Upper lobe of right lung (tissue), 1 donor: ENCODE results near the gene FBXO2. TPM values are rescaled to one million over a fixed set of nuclear protein-coding genes. Genes with fewer than 3 reads are reported as not detected.

Experiments used
- ATAC-seq: fragments of 200-7000 bp; cut with Tn5 transposase; one replicate; pipeline ENCODE4 v1.9.1; 2020; ENCODE audit warnings: mild to moderate bottlenecking, moderate library complexity
- DNase-seq: peaks from one replicate; pipeline ENCODE4 v3.0.0-alpha.2; 2020
- H3K27ac ChIP-seq: fragments of 200-600 bp; one replicate; pipeline ENCODE4 v1.8.0; 2022
- H3K27me3 ChIP-seq: fragments of 200-600 bp; one replicate; pipeline ENCODE4 v1.8.0; 2022; ENCODE audit warnings: mild to moderate bottlenecking
- H3K36me3 ChIP-seq: fragments of 200-600 bp; one replicate; pipeline ENCODE4 v1.8.0; 2022
- H3K4me1 ChIP-seq: fragments of 200-600 bp; one replicate; pipeline ENCODE4 v1.8.0; 2022
- H3K4me3 ChIP-seq: fragments of 200-600 bp; one replicate; pipeline ENCODE4 v1.8.0; 2022; ENCODE audit warnings: mild to moderate bottlenecking
- H3K9me3 ChIP-seq: fragments of 200-600 bp; one replicate; pipeline ENCODE4 v1.8.0; 2022
- CTCF ChIP-seq: fragments of 200-600 bp; IDR thresholded peaks from one replicate; pipeline ENCODE4 v1.8.0; 2022; ENCODE audit warnings: antibody characterized with exemption
- intact Hi-C: fragments of 100-400 bp; cut with DNase I; formaldehyde crosslinking; loops from one replicate; pipeline ENCODE4 v1.11.0; 2022
- total RNA-seq: library from RNA; stranded (reverse); fragmentation: NEBNext Ultra II Directional; extraction: Animal tissue kit (Norgen Biotek cat#: 25700); gene quantifications from one replicate; pipeline ENCODE4 v1.2.1, GENCODE V29; 2021
- donor health status: DM: no; HTN: yes; CAD: no; lungs with severe emphysema.

FBXO2 gene
- total RNA-seq, 1 donor from 2014 or later, result 11.2 TPM

DNA sequence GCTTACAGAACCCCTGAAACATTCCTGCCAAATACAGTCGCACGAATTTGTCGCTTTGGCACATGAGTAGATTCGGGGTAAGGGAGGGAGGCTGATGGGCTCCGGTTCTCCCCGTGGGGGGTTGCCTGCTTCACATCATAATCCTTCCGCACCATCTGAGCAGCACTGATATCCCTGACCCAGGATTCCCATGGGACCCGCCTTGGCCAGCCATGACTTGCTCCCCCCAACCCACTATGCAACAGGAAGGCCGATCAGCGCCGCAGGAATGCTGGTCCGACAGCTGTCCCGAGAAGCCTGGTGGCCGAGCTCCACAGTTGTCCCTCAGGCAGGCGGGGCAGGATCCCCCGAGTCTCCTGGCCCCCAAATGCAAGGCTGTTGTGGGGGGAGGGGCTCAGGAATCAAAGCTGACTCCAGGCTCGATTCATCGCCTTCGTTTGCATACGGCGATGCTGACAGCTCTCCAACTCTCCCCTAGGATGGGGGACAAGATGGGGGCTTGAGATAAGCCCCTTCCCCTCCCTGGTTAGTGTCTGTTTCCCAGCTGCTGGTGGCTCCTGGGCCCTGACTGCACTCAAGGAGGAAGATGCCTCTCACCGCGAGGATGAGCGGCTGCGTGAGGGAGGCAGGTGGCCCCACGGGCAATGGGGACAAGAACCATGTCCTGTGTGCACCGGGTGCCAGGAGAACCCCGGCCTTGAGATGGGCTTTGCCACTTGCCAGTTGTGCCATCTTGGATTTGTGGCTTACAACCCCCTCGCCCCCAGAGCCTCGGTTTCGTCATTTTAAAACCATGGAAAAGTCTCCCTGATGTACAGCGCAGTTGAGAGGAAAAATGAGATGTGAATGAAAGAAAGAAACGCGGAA lies 46.6 kb upstream of the FBXO2 start:
- H3K9me3 ChIP-seq, result no peaks in the 10 kb centered on the region
- H3K4me1 ChIP-seq, result no peaks in the 10 kb centered on the region
- H3K27me3 ChIP-seq, result peaks cover 33% of the 10 kb centered on the region
- H3K4me3 ChIP-seq, result no peak overlapping the region
- TF ChIP-seq CTCF, result no peak
- ATAC-seq (no peak), DNase-seq (no peak)
- no peaks in the 10 kb centered on the region for H3K36me3 ChIP-seq
- no peak overlapping the region for H3K27ac ChIP-seq
- intact Hi-C loops, result no loop called here

DNA sequence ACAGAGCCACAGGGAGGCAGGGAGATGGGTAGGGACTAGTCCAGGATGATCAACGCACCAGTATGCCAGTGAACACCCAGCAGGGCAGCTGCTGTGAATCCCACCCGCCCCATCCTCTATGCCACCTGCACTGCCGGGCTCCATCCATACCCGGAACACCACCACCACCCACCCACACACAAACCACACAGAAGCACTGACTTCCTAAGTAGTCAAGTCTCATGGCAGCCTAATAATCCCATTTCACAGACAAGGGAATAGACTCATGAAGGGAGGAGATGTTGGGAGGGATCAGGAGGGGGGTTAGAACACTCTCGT lies 43.6 kb upstream of the FBXO2 start:
- Histone ChIP-seq H3K36me3 (no peaks in the 10 kb centered on the region), H3K4me1 (peaks cover 2% of the 10 kb centered on the region), H3K9me3 (no peaks in the 10 kb centered on the region), H3K27ac (no peak overlapping the region), H3K27me3 (peaks cover 30% of the 10 kb centered on the region), H3K4me3 (no peak overlapping the region)
- no peak for ATAC-seq
- DNase-seq, result no peak
- intact Hi-C loops, result no loop called here
- TF ChIP-seq CTCF, result no peak

DNA sequence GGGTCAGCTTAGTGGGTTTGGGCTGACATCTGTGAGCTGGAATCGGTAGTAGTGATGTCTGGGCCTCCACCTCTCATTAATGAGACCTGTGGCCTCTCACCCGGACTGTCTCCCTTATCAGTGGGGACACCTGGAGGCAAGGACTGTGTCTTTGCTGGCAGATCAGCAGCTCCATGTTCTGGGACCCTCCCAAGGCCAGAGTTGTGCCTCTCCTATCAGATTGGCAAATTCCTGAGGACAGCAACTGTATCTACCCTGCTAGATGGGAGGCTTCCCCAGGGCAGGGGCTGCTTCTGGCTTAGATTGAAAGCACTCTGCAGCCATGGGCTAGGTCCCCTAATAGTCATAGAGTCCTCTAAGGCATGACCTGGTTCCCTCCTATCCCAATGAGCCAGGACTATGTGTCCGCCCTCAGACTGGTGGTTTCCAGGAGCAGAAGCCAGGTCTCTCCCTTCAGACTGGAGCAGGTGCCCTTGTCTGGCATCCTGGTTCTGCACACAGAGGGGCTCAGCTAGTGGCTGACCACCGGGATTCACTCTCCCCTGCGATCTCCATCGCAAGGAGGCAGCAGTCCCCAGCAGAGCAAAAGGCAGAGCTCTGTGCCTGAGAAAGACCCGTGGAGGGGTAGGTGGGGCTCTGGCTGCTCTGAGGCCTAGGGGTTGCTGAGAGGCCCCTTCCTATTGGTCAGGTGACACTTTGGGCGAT lies 43.1 kb upstream of the FBXO2 start:
- no peak for ATAC-seq
- H3K27ac ChIP-seq, result no peak overlapping the region

GRCh38 chr1:11695861-11696260 lies 41.6 kb upstream of the FBXO2 start:
- TF ChIP-seq CTCF, result no peak
- H3K4me1 ChIP-seq, result peaks cover 5% of the 10 kb centered on the region
- no peak overlapping the region for H3K4me3 ChIP-seq
- ATAC-seq, result no peak
- no peaks in the 10 kb centered on the region for H3K9me3 ChIP-seq
- no peak for DNase-seq
- no peaks in the 10 kb centered on the region for H3K36me3 ChIP-seq
- H3K27ac ChIP-seq, result no peak overlapping the region
- intact Hi-C loops, result no loop called here
- peaks cover 44% of the 10 kb centered on the region for H3K27me3 ChIP-seq

More for the DNA sequence above, 43.1 kb upstream of the FBXO2 start:
- Histone ChIP-seq H3K27me3 (peaks cover 35% of the 10 kb centered on the region), H3K36me3 (no peaks in the 10 kb centered on the region), H3K9me3 (no peaks in the 10 kb centered on the region), H3K4me3 (no peak overlapping the region), H3K4me1 (peaks cover 4% of the 10 kb centered on the region)
- TF ChIP-seq CTCF, result no peak
- no peak for DNase-seq
- intact Hi-C loops, result no loop called here

GRCh38 chr1:11693917-11694316 lies 39.7 kb upstream of the FBXO2 start:
- TF ChIP-seq CTCF, result no peak
- Histone ChIP-seq H3K27ac (no peak overlapping the region), H3K27me3 (peaks cover 50% of the 10 kb centered on the region), H3K36me3 (no peaks in the 10 kb centered on the region), H3K4me1 (peaks cover 9% of the 10 kb centered on the region), H3K9me3 (no peaks in the 10 kb centered on the region), H3K4me3 (no peak overlapping the region)
- intact Hi-C loops, result no loop called here
- no peak for DNase-seq
- ATAC-seq, result no peak
